Activated naive CD8-positive, alpha-beta T cell treated with anti-CD3 and anti-CD28 coated beads, Interleukin-2, amount 50 U/mL, for 24 hours (primary cell): ENCODE data around the gene SEZ6L.

ENCODE experiments used
- ATAC-seq: fragments of 150-1000 bp; cut with Tn5 transposase; one replicate; pipeline ENCODE4 v1.10.0; 2021
- DNase-seq: peaks from one replicate; pipeline ENCODE4 v3.0.0; 2021
- H3K27ac Mint-ChIP-seq: one replicate; pipeline ENCODE4 v1.8.0; 2021; ENCODE audit warnings: mild to moderate bottlenecking, mixed read lengths
- H3K27me3 Mint-ChIP-seq: one replicate; pipeline ENCODE4 v1.8.0; 2021; ENCODE audit warnings: mixed read lengths
- H3K36me3 Mint-ChIP-seq: one replicate; pipeline ENCODE4 v1.8.0; 2021; ENCODE audit warnings: low read depth, mixed read lengths
- H3K4me1 Mint-ChIP-seq: one replicate; pipeline ENCODE4 v1.8.0; 2021; ENCODE audit warnings: mixed read lengths
- H3K4me3 Mint-ChIP-seq: one replicate; pipeline ENCODE4 v1.8.0; 2021; ENCODE audit warnings: mild to moderate bottlenecking, moderate library complexity, mixed read lengths
- H3K9me3 Mint-ChIP-seq: one replicate; pipeline ENCODE4 v1.8.0; 2021; ENCODE audit warnings: mixed read lengths

The SEZ6L gene

GRCh38 chr22:26314656-26315055, 145.4 kb downstream of the SEZ6L start:
- H3K27me3 Mint-ChIP-seq = peaks cover 9% of the 10 kb centered on the region
- H3K9me3 Mint-ChIP-seq = no peaks in the 10 kb centered on the region
- DNase-seq (no peak), ATAC-seq (no peak)
- H3K4me3 Mint-ChIP-seq = no peak overlapping the region
- no peaks in the 10 kb centered on the region for H3K4me1 Mint-ChIP-seq
- H3K27ac Mint-ChIP-seq = no peak overlapping the region
- no peaks in the 10 kb centered on the region for H3K36me3 Mint-ChIP-seq

GRCh38 chr22:26316732-26317285, 147.5 kb downstream of the SEZ6L start:
- Mint-ChIP-seq H3K4me1 (no peaks in the 10 kb centered on the region), H3K27ac (no peak overlapping the region), H3K36me3 (no peaks in the 10 kb centered on the region), H3K27me3 (peaks cover 6% of the 10 kb centered on the region), H3K9me3 (no peaks in the 10 kb centered on the region), H3K4me3 (no peak overlapping the region)
- ATAC-seq = no peak
- DNase-seq = no peak

GRCh38 chr22:26318975-26319374, 149.7 kb downstream of the SEZ6L start:
- ATAC-seq (no peak), DNase-seq (no peak)
- H3K27ac Mint-ChIP-seq = no peak overlapping the region
- no peaks in the 10 kb centered on the region for H3K36me3 Mint-ChIP-seq
- no peak overlapping the region for H3K4me3 Mint-ChIP-seq
- peaks cover 4% of the 10 kb centered on the region for H3K27me3 Mint-ChIP-seq
- no peaks in the 10 kb centered on the region for H3K9me3 Mint-ChIP-seq
- H3K4me1 Mint-ChIP-seq = no peaks in the 10 kb centered on the region

GRCh38 chr22:26320447-26320846, 151.2 kb downstream of the SEZ6L start:
- H3K27me3 Mint-ChIP-seq = peaks cover 9% of the 10 kb centered on the region
- no peaks in the 10 kb centered on the region for H3K36me3 Mint-ChIP-seq
- H3K9me3 Mint-ChIP-seq = no peaks in the 10 kb centered on the region
- no peaks in the 10 kb centered on the region for H3K4me1 Mint-ChIP-seq
- H3K27ac Mint-ChIP-seq = no peak overlapping the region
- ATAC-seq = no peak
- H3K4me3 Mint-ChIP-seq = no peak overlapping the region
- DNase-seq = no peak

GRCh38 chr22:26321469-26321913, 152.2 kb downstream of the SEZ6L start:
- no peak overlapping the region for H3K4me3 Mint-ChIP-seq
- H3K9me3 Mint-ChIP-seq = no peaks in the 10 kb centered on the region
- no peaks in the 10 kb centered on the region for H3K36me3 Mint-ChIP-seq
- no peaks in the 10 kb centered on the region for H3K4me1 Mint-ChIP-seq
- no peak for DNase-seq
- peaks cover 7% of the 10 kb centered on the region for H3K27me3 Mint-ChIP-seq
- H3K27ac Mint-ChIP-seq = no peak overlapping the region
- ATAC-seq = no peak

- Mint-ChIP-seq H3K27ac (no peak overlapping the region), H3K9me3 (no peaks in the 10 kb centered on the region), H3K36me3 (no peaks in the 10 kb centered on the region), H3K4me1 (no peaks in the 10 kb centered on the region), H3K4me3 (no peak overlapping the region), H3K27me3 (peaks cover 7% of the 10 kb centered on the region)
- DNase-seq (no peak), ATAC-seq (no peak)
Measured at GRCh38 chr22:26322179-26322905, 153.1 kb downstream of the SEZ6L start.

GRCh38 chr22:26323013-26323412, 153.8 kb downstream of the SEZ6L start:
- Mint-ChIP-seq H3K9me3 (no peaks in the 10 kb centered on the region), H3K4me1 (no peaks in the 10 kb centered on the region), H3K36me3 (no peaks in the 10 kb centered on the region), H3K4me3 (no peak overlapping the region), H3K27me3 (peaks cover 7% of the 10 kb centered on the region), H3K27ac (no peak overlapping the region)
- ATAC-seq (no peak), DNase-seq (no peak)

- ATAC-seq = no peak
- DNase-seq = no peak
- no peaks in the 10 kb centered on the region for H3K9me3 Mint-ChIP-seq
Measured at GRCh38 chr22:26324150-26324549, 154.9 kb downstream of the SEZ6L start.

GRCh38 chr22:26325641-26326040, 156.4 kb downstream of the SEZ6L start:
- DNase-seq = no peak
- no peak overlapping the region for H3K27ac Mint-ChIP-seq
- H3K9me3 Mint-ChIP-seq = no peaks in the 10 kb centered on the region
- H3K4me1 Mint-ChIP-seq = no peaks in the 10 kb centered on the region
- H3K4me3 Mint-ChIP-seq = no peak overlapping the region
- no peak for ATAC-seq
- no peaks in the 10 kb centered on the region for H3K36me3 Mint-ChIP-seq
- H3K27me3 Mint-ChIP-seq = peaks cover 6% of the 10 kb centered on the region

More at GRCh38 chr22:26324150-26324549, 154.9 kb downstream of the SEZ6L start:
- H3K4me1 Mint-ChIP-seq = no peaks in the 10 kb centered on the region
- H3K36me3 Mint-ChIP-seq = no peaks in the 10 kb centered on the region
- H3K4me3 Mint-ChIP-seq = no peak overlapping the region
- no peak overlapping the region for H3K27ac Mint-ChIP-seq
- H3K27me3 Mint-ChIP-seq = peaks cover 6% of the 10 kb centered on the region

- Mint-ChIP-seq H3K4me1 (no peaks in the 10 kb centered on the region), H3K36me3 (no peaks in the 10 kb centered on the region), H3K4me3 (no peak overlapping the region), H3K27ac (no peak overlapping the region), H3K9me3 (no peaks in the 10 kb centered on the region), H3K27me3 (peaks cover 6% of the 10 kb centered on the region)
- no peak for ATAC-seq
- no peak for DNase-seq
Measured at GRCh38 chr22:26326803-26327202, 157.5 kb downstream of the SEZ6L start.

GRCh38 chr22:26327306-26327705, 158.0 kb downstream of the SEZ6L start:
- H3K27me3 Mint-ChIP-seq = peaks cover 6% of the 10 kb centered on the region
- H3K27ac Mint-ChIP-seq = no peak overlapping the region
- H3K4me3 Mint-ChIP-seq = no peak overlapping the region
- H3K36me3 Mint-ChIP-seq = no peaks in the 10 kb centered on the region
- H3K9me3 Mint-ChIP-seq = no peaks in the 10 kb centered on the region
- no peaks in the 10 kb centered on the region for H3K4me1 Mint-ChIP-seq
- no peak for ATAC-seq
- DNase-seq = no peak

- no peak overlapping the region for H3K27ac Mint-ChIP-seq
- H3K36me3 Mint-ChIP-seq = no peaks in the 10 kb centered on the region
- H3K9me3 Mint-ChIP-seq = no peaks in the 10 kb centered on the region
- no peak for DNase-seq
- H3K4me3 Mint-ChIP-seq = no peak overlapping the region
- H3K27me3 Mint-ChIP-seq = peaks cover 6% of the 10 kb centered on the region
- H3K4me1 Mint-ChIP-seq = no peaks in the 10 kb centered on the region
- ATAC-seq = no peak
Measured at GRCh38 chr22:26328221-26328620, 159.0 kb downstream of the SEZ6L start.

GRCh38 chr22:26330971-26331625, 161.8 kb downstream of the SEZ6L start:
- ATAC-seq = peak; percentile 24
- no peaks in the 10 kb centered on the region for H3K9me3 Mint-ChIP-seq
- H3K27me3 Mint-ChIP-seq = peaks cover 3% of the 10 kb centered on the region
- no peak overlapping the region for H3K4me3 Mint-ChIP-seq
- no peaks in the 10 kb centered on the region for H3K36me3 Mint-ChIP-seq
- no peaks in the 10 kb centered on the region for H3K4me1 Mint-ChIP-seq
- no peak overlapping the region for H3K27ac Mint-ChIP-seq
- peak; percentile 60 for DNase-seq

- Mint-ChIP-seq H3K4me1 (no peaks in the 10 kb centered on the region), H3K9me3 (no peaks in the 10 kb centered on the region), H3K36me3 (no peaks in the 10 kb centered on the region), H3K27ac (no peak overlapping the region), H3K4me3 (no peak overlapping the region), H3K27me3 (peaks cover 10% of the 10 kb centered on the region)
- DNase-seq (no peak), ATAC-seq (no peak)
Measured at GRCh38 chr22:26333088-26333800, 164.0 kb downstream of the SEZ6L start.

GRCh38 chr22:26334232-26334631, 165.0 kb downstream of the SEZ6L start:
- no peaks in the 10 kb centered on the region for H3K9me3 Mint-ChIP-seq
- no peaks in the 10 kb centered on the region for H3K36me3 Mint-ChIP-seq
- H3K4me1 Mint-ChIP-seq = no peaks in the 10 kb centered on the region
- no peak for DNase-seq
- H3K27ac Mint-ChIP-seq = no peak overlapping the region
- peaks cover 15% of the 10 kb centered on the region for H3K27me3 Mint-ChIP-seq
- ATAC-seq = no peak
- H3K4me3 Mint-ChIP-seq = no peak overlapping the region
